Measurements from ENCODE around the gene SLC6A12.

The SLC6A12 gene

DNA sequence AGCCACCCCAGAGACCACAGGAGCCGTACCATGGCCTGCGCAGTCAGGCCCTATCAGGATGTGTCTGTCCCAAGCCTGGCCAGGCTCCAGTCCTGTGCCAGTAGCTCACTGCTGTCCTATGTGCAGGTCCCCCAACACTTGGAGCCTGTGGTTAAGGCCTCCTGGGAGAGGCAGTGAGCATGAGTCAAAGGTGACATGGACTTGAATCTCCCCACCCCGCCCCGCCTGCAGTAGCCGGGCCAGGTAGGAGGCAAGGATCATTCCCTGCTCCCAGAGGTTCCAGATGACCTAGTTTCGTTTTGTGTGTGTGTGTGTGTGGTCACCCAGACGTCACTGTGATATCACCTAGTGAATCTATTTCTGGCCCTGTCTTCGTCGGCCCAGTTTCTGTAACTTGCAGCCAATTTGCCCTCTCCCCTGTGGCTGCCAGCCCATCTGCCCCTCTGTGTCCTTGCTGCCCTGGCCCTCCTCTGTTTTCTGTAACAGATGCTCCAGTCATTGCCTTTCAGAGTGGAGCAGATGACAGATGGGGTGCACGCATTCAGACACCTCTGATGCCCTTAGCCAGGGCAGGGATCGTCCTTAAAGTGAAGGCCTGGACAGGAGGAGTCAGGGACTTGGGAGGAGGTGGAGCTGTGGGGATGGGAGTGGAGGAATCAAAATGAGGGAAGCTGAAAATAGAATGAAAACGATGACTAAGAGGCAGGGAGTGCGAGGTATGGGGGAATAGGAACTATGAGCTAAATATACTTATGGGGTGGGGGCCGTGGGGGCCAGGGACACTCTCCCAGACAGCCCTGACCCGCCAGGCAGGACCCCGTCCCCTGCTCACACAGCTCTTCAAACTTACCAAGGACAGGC is 37.4 kb downstream of the SLC6A12 start:
- DNase-seq, result no peak

DNA sequence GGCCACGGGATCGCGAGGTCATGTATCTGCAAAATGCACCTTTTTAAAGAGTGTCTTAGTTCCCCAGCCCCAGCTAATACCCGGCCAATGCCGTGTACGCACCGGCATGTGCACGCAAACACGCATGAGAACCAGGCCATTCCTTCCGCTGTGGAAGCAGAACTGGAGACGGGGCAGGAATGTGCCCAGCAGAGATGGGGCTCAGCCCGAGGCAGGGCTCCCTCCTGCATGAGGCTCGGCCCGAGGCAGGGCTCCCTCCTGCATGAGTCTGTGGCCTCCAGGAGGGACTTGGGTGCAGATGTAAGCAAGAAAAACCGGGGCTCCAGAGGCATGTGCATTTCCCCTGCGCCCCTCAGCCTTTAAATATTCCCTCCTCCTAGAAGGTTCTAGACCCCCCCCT is 38.2 kb downstream of the SLC6A12 start:
- DNase-seq, result no peak

DNA sequence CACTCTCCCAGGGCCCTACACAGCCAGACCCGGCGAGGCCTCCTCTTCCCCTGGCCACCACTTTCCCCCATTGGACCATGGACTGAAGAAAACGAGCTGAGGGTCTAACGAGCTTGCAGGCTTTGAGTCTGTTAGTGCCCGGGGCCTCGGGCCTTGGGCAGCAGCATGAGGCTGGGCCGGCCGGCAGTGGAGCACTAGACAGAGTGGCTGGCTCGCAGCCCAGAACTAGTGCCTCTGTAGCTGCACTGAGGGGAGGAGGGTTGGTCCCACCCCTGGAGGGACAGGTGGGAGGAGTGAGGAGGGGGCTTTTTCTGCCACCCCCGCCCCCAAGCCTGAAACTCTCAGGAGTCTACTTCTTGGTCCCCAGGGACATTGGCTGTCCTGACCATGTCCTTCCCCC is 38.7 kb downstream of the SLC6A12 start:
- no peak for DNase-seq

DNA sequence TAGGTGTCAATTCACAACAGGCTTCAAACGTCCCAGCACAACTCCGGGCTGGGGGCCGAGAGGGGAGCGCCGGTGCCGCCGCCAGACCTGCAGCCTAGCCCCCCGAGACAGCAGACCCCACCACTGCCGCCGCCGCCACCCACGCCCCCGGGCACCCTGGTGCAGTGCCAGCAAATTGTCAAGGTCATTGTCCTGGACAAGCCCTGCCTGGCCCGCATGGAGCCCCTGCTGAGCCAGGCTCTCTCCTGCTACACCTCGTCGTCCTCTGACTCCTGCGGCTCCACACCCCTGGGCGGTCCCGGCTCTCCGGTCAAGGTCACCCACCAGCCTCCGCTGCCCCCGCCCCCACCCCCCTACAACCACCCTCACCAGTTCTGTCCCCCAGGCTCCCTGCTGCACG is 39.4 kb downstream of the SLC6A12 start:
- no peak for DNase-seq

DNA sequence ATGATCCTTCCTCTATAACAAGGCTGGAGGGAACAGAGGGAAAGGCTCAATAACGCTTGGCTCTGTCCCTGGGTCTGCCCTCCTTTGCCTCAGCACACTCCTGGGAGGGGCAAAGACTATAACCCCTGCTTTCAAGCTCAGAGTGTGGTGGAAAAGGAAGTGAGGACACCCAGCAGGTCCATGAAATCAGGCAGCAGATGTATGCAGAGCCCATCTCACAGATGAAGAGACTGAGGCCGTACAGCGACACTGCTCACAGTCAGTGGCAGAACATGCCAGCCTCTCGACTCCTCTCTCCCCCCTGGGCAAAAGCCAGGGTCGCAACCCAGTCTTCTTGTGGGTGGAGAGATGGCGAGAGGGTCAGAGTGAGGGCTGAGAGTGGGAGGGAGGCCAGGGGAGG is 39.8 kb downstream of the SLC6A12 start:
- no peak for DNase-seq

DNA sequence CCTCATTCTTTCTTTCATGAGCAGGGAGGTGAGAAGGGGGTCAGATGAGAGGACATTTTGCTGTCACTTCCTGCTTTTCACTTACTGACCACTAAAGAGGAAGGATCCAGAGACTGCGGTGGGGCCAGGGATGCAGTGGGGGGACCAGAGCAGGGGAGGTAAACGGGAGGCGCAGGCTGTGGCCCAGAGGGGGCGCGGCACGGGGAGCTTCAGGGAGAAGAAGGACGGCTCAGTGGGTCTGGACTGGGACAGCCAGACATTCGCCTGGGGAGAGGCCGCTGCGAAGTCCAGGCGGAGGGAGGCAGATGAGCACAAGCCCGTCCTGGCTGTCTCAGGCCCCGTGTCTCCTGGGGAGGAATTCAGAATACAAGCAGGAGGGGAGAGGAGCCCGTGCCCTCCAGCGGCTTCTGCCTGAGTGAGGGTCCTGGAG is 41.2 kb downstream of the SLC6A12 start:
- no peak for DNase-seq

DNA sequence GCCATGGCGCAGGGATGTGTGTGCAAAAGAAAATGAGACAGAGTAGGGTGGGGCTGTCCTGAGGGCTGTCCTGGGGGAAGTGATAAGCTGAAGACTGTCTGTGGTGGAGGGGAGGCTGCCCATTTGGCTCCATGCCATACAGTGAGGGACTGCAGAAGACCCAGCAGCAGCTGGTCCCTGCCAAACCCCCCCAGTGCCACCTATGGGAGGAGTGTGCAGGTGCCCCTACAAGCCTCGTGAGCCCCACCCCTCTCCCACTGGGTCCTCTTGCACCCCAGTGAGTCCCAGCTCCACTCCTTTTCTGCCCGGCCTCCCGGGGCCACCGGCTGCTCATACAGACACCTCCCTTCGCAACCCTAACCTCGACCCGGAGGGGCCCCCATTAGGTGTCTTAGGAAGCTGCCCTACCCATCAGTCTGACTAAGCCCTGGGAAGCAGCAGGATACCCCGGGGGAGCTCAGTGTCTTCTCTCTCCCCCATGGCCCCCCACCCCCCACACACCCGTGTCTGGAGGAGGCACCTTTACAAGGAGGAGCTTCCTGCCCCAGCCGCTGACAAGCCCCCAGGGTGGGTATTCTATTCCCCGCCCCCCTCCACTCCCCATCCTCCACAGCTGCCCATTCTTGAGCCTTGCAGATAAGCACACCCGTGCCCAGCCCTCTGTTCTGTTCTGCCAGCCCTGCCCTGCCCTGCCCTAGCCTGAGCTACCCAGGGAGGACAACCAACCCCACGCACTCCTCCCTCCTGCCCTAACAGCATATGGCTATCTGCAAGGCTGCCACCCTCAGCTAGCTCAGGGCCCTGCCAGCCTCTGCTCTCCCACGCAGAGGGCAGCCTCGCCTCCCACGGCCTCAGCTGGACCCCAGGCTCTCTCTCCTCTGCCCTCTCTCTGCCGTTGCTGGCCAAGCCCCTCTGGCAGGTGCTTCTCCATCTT is 41.9 kb downstream of the SLC6A12 start:
- no peak for DNase-seq

DNA sequence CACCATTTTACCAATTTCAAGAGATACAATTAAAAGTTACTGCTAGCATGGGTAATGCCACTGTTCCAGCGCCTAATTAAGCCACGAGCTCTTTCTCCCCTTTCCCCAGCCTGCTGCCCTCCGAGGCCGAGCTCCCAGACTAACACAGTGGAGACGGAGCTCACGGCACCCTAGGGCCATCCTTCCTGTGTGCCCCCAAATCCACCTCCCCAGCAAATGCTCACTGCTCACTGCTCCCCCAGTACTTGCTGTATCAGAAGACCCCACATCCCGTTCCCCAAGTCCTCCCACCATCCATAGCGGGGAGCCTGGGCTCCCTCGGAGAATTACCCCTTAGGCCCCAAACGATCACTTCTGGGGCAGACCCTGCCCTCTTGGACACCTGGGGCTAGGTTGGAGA is 42.7 kb downstream of the SLC6A12 start:
- no peak for DNase-seq

DNA sequence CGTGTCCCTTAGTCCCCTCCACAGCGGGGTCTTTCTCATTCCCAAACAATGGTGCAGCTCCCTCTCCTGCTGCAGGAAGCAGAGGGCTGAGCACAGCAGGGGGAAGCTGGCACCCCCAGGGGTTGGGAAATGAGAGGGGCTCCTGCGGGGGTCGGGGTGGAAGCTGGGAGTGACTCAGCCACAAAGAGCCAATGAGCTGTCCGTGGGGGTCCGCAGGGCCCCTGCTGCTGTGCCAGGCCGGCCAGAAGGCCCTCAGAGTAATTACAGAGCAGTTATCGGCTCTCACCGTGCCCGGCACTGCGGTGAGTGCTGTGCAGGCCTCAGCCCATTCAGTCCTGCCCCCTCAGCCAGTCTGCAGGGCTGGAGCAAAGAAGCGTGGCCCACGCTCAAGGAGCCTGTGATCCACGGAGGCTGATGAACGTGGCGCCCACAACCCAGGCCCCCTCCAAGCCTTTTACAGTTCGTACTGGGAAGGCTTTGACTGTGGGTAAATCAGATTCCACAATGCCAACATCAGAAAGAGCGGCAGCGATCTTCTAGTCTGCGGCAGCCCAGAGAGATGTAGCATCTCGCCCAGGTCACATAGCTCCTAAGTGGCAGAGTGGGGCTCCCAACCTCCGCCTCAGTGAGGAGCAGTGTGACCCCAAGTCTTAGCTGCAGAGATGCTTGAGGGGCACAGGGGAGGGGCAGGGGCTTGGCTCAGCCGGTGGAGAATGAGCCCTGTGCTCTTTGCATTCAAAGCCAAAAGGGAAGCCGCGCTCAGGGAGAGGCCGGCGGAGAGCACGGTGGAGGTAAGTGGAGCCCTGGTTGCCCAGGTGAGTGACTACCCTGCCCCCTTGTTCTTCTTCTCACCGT is 43.4 kb downstream of the SLC6A12 start:
- DNase-seq, result no peak

DNA sequence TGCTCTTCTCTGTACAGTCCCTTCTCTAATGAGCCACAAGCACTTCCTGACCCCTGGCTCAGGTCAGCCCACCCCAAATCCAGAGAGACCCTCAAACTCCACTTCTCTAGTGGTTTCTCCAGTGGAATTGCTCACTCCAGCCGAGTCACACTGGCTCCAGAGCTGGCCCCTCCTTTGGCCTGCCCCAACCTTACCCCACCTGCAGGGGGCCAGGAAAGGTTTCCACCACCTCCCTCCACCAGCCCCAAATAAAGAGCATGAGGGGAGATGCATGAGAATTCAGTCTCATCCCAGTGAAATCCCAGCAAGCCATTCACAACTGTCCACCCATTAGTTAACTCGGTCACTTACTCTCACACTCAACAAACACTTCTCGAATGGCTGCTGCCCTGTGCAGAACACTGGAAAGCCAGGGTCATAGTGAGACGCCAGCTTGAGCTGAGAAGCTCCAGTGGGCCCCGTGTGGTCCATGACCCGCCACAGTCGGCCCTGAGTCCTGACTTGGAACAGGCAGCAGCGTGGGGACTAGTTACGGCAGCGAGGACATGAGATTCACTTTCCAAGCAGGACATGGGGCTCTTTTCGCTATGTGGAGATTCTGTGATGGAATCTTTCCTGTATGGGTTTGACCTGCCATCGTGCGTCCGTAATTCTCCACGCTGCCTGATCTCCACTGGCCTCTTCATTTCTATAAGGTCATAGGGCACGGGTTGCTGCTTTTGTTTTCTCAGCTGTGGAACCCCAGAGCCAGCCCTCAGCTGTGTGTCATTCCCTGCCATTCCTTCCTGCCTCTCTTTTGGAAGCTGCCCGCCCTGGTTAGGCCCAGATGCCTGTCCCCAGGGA is 44.2 kb downstream of the SLC6A12 start:
- DNase-seq, result no peak

DNA sequence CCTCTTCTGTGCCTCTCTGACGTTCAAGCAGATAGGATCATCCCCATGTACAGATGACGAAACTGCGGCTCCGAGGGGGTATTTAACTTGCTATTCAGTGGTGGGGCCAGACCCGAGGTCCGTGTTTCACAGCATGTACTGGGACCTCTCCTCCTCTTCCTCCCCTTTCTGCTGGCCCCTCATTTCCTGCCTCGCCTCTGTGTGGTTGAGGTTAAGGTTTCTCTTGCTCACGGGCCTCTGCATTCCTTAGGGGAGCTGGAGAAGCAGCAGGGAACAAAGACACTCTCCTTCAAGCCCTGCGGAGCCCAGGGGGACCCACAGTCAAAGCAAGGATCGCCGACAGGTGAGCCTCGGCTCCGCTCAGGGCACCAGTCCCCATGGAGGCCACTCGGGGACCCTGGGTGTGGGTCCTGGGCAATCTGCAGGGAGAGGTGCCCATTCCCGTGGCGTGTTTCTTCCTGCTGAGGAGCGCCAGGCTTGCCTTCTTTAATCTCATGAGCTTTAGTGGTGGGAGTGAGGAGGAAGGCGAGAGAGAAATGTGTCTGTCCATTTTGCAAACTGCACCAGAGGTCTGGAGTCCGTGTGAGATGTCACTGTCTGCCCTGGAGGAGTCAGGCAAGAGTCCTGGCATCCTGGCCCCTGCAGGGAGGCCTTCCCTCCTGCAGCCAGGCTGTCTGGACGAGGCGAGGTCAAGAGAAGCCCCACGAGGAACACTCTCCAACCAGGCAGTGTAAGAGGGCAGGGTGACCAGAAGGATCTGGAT is 45.0 kb downstream of the SLC6A12 start:
- peak; percentile 69 for DNase-seq

DNA sequence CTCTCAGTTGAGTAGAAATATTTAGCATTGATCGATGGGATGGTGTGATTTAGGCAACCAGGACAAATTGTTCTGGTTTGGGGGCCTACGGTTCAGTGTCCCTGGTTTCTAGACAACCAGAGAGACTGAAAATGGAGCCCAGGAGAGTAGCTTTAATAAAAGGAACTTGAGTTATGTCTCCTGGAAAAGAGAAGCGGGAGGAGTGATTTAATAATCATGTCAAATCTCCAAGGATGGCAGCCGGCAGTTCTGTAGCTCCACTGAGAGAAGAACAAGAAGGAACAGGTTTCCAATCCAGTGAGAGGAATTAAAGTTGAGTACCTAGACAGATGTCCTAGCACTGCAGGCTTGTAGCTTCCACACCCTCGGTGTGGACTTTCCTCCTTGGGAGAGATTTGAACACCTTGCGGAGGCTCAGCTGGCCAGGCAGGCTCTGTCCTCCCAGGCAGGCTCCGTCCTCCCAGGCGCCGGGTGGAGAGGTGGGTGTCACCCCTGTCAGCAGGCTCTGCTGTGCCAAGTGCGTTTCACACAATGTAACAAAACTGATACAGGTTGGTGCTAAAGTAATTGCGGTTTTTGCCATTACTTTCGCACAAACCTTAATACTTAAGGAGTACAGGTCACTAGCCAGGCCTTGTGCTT is 45.9 kb downstream of the SLC6A12 start:
- DNase-seq, result no peak

DNA sequence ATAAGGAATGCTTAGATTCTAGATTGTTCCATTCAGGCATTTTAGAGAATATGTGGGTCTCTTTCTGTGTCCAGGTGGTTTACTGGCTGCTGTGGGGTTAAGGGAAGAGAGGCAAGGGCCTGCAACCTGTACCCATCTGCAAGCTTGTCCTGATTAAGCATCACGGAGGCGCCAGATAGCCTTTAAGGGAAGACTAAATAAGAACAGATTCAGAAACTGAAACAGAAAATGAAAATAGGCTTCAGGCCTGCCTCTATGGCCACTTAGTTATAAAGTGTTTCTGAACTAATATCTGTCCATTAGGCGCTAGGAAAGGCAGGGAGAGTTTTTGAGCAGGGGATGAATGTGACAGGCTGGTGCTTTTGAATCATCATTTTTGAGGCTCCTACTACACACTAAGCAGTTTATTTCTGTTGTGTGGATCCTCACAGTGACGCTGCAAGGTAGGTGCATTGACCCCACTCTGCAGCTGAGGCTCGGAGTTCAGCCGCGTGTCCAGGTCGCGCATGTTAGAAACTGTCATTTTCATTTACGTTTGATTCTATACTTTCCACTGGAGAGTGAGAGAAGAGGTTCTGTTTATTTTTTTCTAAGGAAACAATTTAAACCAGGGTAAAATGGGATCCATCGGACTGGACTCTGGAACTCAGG is 47.4 kb downstream of the SLC6A12 start:
- no peak for DNase-seq

DNA sequence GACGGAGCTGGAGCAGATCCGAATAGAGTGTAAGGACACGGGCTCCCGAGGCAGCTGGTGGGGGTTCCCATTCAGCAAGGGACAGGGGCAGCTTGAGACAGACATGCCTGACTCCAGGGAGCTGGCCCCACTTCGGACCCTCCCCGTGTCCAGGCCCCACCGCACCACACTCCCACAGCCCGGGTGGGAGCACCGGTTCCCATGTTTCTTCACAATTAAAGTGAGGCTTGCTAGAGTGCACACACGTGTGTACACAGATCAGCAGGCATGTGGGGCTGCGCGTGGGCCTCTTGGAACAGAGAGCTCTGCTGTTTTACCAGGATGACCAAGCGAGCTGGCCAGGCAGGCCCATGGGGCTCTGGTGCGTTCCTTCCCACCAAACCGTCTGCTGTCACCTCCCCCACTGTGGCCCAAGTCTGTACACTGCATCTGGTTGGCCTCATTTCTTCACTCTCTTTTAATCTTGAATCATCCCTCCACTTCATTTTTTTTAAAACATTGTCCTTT is 48.0 kb downstream of the SLC6A12 start:
- no peak for DNase-seq

DNA sequence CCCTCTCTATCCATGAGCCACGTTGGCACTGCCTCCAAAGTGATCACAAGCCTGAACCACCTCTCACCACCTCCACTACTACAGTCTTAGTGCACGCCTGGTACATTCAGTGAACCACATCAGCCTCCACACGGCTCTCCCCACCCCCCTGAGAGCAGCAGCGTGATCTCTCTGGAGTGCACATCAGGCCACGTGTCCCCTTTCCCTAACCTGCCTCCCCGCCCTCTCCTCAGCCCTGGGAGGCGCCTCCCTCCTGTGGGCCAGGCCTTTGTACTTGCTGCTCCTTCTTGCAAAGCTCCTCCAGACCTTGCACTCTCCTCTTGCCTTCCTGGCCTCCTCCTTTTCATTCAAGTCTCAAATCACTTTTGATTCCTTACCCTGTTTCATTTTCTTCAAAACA is 49.8 kb downstream of the SLC6A12 start:
- DNase-seq, result no peak

DNA sequence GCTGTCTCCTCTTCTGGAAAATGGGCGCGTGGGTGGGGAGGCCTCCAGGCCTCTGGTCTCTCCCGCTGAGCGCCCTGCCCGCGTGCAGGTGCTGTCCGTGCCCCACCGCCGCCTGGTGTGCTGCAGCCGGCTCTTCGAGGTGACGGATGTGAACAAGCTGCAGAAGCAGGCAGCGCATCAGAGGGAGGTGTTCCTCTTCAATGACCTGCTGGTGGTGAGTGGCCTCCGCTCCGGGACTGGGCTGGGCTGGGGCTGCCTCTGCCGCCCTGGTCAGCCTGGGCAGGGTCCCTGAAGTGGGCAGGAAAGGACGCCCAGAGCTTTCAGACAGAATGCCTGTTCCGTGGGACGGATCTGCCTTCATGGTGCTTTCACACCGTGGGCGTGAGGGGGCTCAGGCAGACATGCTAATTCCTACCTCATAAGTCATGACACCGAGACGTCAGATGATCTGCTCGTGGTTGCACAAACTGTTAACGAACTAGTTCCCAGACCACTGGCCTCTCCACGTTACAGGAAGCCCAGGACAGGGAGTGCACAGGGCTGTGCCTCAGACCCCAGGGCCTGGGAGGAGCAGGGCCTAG is 50.5 kb downstream of the SLC6A12 start:
- no peak for DNase-seq

DNA sequence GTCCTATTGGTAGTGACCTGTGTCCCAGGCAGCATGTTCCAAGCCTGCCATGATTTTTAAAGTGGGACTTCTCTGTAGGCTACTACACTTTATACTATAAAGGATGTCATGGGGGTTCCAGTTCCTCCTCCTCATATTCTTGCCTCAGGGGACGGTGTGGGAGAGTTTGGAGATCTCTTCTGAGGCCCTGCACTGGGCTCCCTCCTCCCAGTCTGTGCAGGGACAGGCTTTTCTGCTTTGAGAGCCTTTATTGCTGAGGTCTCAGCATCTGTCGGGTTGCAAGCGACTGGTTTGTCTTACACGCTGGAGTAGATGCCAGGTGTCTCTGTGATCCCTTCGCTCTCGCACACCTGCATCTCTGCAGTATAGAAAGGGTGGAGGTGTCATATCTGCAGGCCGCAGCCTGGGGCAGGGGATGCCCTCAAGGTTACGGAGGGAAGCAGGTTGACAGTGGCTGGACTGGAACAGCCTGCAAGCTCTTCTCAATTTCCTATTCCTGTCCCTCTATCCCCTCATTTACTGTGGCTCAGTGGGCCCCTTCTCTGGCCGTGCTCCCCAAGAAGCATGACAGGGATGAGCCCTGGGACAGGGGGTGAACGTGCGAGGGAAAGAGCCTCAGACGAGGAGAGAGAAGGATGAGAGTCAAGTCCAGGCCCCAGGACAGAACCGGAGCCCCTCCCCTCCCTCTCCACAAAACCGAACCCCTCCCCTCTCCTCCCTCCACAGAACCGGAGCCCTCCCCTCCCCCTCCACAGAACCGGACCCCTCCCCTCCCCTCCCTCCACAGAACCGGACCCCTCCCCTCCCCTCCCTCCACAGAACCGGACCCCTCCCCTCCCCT is 51.3 kb downstream of the SLC6A12 start:
- no peak for DNase-seq

DNA sequence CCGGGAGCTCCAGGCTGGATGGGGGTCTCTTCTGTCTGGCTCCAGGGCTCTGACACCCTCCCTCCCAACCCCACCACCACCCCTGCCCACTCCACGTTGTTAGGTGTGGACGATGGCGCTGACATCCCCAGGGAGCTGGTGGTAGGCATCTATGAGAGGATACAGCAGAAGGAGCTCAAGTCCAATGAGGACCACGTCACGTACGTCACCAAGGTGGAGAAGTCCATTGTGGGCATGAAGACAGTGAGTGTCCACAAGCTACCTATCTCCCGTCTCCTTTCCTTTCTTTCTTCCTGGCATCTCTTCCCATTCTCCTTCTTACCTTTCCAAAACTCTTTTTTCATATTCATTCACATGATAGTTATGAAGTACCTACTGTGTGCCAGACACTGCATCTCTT is 52.1 kb downstream of the SLC6A12 start:
- no peak for DNase-seq

DNA sequence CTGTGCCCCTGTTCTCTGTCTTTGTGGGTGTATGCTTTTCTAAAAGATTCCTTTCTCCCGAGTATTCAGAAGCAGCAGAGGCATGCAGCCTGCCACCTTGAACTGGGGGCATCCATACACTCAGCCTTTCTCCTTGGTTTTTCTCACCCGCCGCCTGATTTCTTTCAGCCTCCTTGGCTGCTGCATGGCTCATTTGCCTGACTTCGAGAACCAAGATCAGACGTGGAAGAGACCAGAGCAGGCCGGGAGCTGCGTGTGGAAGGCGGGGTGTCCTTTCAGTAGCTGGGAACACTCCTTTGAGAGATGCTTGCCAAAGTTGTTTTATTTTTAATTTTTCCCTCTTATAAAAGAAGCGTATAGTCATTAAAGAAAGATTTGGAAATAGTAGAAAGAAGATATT is 53.1 kb downstream of the SLC6A12 start:
- DNase-seq, result no peak

Data from right hindlimb (tissue), 1 donor.